Measurements from ENCODE around the gene CD28. TPM values are rescaled to one million over a fixed set of nuclear protein-coding genes. Genes with fewer than 3 reads are reported as not detected.

Gene CD28
- total RNA-seq, 2 donors from 2014 or later, result 0.55 to 1.6 TPM

- Histone ChIP-seq H3K9me3 (no peaks in the 10 kb centered on the region), H3K27ac (no peak overlapping the region), H3K4me1 (no peaks in the 10 kb centered on the region), H3K36me3 (no peaks in the 10 kb centered on the region), H3K27me3 (no peaks in the 10 kb centered on the region), H3K4me3 (no peak overlapping the region)
- TF ChIP-seq CTCF (IDR thresholded peaks at IDR 0.05), result no peak
- no peak for DNase-seq (ENCODE audit: low spot score)
These were observed 28.0 kb downstream of the CD28 start for GRCh38 chr2:203734276-203734983.

- Histone ChIP-seq H3K9me3 (no peaks in the 10 kb centered on the region), H3K27me3 (no peaks in the 10 kb centered on the region), H3K4me1 (no peaks in the 10 kb centered on the region), H3K36me3 (no peaks in the 10 kb centered on the region), H3K4me3 (no peak overlapping the region), H3K27ac (no peak overlapping the region)
- DNase-seq (ENCODE audit: low spot score), result no peak
- TF ChIP-seq CTCF (IDR thresholded peaks at IDR 0.05), result no peak
These were observed 30.9 kb downstream of the CD28 start for GRCh38 chr2:203737360-203737759.

- TF ChIP-seq CTCF (IDR thresholded peaks at IDR 0.05), result no peak
- no peak for DNase-seq (ENCODE audit: low spot score)
- H3K36me3 ChIP-seq, result no peaks in the 10 kb centered on the region
- no peaks in the 10 kb centered on the region for H3K27me3 ChIP-seq
- H3K4me1 ChIP-seq, result peaks cover 0 to 6% of the 10 kb centered on the region in 2 donors
- H3K4me3 ChIP-seq, result no peak overlapping the region
- no peak overlapping the region for H3K27ac ChIP-seq
- H3K9me3 ChIP-seq, result no peaks in the 10 kb centered on the region
These were observed 32.9 kb downstream of the CD28 start for GRCh38 chr2:203739351-203739750.

GRCh38 chr2:203740871-203741281 is 34.4 kb downstream of the CD28 start:
- TF ChIP-seq CTCF (IDR thresholded peaks at IDR 0.05), result no peak
- no peak for DNase-seq (ENCODE audit: low spot score)
- no peak overlapping the region for H3K27ac ChIP-seq
- no peak overlapping the region for H3K4me3 ChIP-seq
- H3K4me1 ChIP-seq, result peaks cover 0 to 6% of the 10 kb centered on the region in 2 donors
- H3K36me3 ChIP-seq, result no peaks in the 10 kb centered on the region
- no peaks in the 10 kb centered on the region for H3K27me3 ChIP-seq
- H3K9me3 ChIP-seq, result no peaks in the 10 kb centered on the region

- Histone ChIP-seq H3K4me3 (no peak overlapping the region), H3K27ac (no peak overlapping the region), H3K9me3 (no peaks in the 10 kb centered on the region), H3K4me1 (peaks cover 0 to 6% of the 10 kb centered on the region in 2 donors), H3K27me3 (no peaks in the 10 kb centered on the region), H3K36me3 (no peaks in the 10 kb centered on the region)
- no peak for TF ChIP-seq CTCF (IDR thresholded peaks at IDR 0.05)
- DNase-seq (ENCODE audit: low spot score), result no peak
These were observed 35.1 kb downstream of the CD28 start for GRCh38 chr2:203741566-203741965.
